HEK293 (cell line): Measurements from ENCODE around the gene MCOLN1.

Experiments used
- HOXD13 ChIP-seq: sonication (generic); formaldehyde crosslinking; IDR thresholded peaks from 2 replicates; pipeline ENCODE4 v1.8.0; 2022; ENCODE audit warnings: missing genetic modification reagents, borderline replicate concordance
- IKZF3 ChIP-seq: fragments of 450-650 bp; IDR thresholded peaks from 2 replicates; pipeline ENCODE4 v1.5.0; 2018; ENCODE audit warnings: missing biosample characterization, mild to moderate bottlenecking, missing genetic modification characterization, moderate library complexity
- KLF8 ChIP-seq: fragments of 450-650 bp; formaldehyde crosslinking; IDR thresholded peaks from 2 replicates; pipeline ENCODE4 v1.5.1; 2016; ENCODE audit warnings: missing biosample characterization, missing genetic modification characterization
- PBX3 ChIP-seq: sonication (generic); formaldehyde crosslinking; IDR thresholded peaks from 2 replicates; pipeline ENCODE4 v1.8.1; 2022; ENCODE audit warnings: mild to moderate bottlenecking, moderate library complexity, missing genetic modification reagents
- SP3 ChIP-seq: fragments of 450-650 bp; formaldehyde crosslinking; IDR thresholded peaks from 2 replicates; pipeline ENCODE4 v1.5.1; 2016; ENCODE audit warnings: missing biosample characterization, missing genetic modification characterization
- ZBTB1 ChIP-seq: fragments of 450-650 bp; formaldehyde crosslinking; IDR thresholded peaks from 2 replicates; pipeline ENCODE4 v1.5.1; 2016; ENCODE audit warnings: missing biosample characterization, missing genetic modification characterization
- ZBTB20 ChIP-seq: fragments of 450-650 bp; formaldehyde crosslinking; IDR thresholded peaks from 2 replicates; pipeline ENCODE4 v1.5.1; 2016; ENCODE audit warnings: missing biosample characterization, missing genetic modification characterization
- ZEB2 ChIP-seq: fragments of 450-650 bp; formaldehyde crosslinking; IDR thresholded peaks from 2 replicates; pipeline ENCODE4 v1.5.1; 2016; ENCODE audit warnings: missing biosample characterization, missing genetic modification characterization
- ZNF202 ChIP-seq: fragments of 450-650 bp; formaldehyde crosslinking; IDR thresholded peaks from 2 replicates; pipeline ENCODE4 v1.5.1; 2016; ENCODE audit warnings: missing biosample characterization, missing genetic modification characterization, borderline replicate concordance
- ZNF211 ChIP-seq: fragments of 450-650 bp; formaldehyde crosslinking; IDR thresholded peaks from 2 replicates; pipeline ENCODE4 v1.5.1; 2016; ENCODE audit warnings: low read depth, missing biosample characterization, missing genetic modification characterization
- ZNF221 ChIP-seq: fragments of 450-650 bp; formaldehyde crosslinking; IDR thresholded peaks from 2 replicates; pipeline ENCODE4 v1.5.1; 2017; ENCODE audit warnings: missing biosample characterization, missing genetic modification characterization, borderline replicate concordance
- ZNF23 ChIP-seq: fragments of 450-650 bp; formaldehyde crosslinking; IDR thresholded peaks from 2 replicates; pipeline ENCODE4 v1.5.1; 2016; ENCODE audit warnings: missing biosample characterization, missing genetic modification characterization, borderline replicate concordance
- ZNF248 ChIP-seq: fragments of 450-650 bp; formaldehyde crosslinking; IDR thresholded peaks from 2 replicates; pipeline ENCODE4 v1.5.1; 2017; ENCODE audit warnings: missing biosample characterization, missing genetic modification characterization
- ZNF302 ChIP-seq: fragments of 450-650 bp; formaldehyde crosslinking; IDR thresholded peaks from 2 replicates; pipeline ENCODE4 v1.5.1; 2016; ENCODE audit warnings: missing biosample characterization, missing genetic modification characterization, low read depth
- ZNF311 ChIP-seq: fragments of 450-650 bp; formaldehyde crosslinking; IDR thresholded peaks from 2 replicates; pipeline ENCODE4 v1.5.1; 2017; ENCODE audit warnings: missing biosample characterization, missing genetic modification characterization, borderline replicate concordance
- ZNF335 ChIP-seq: fragments of 450-650 bp; formaldehyde crosslinking; conservative IDR thresholded peaks from 2 replicates; pipeline ENCODE4 v1.5.1; 2016; ENCODE audit warnings: missing biosample characterization, missing genetic modification characterization
- ZNF350 ChIP-seq: fragments of 450-650 bp; formaldehyde crosslinking; IDR thresholded peaks from 2 replicates; pipeline ENCODE4 v1.5.0; 2017; ENCODE audit warnings: missing biosample characterization, mild to moderate bottlenecking, missing genetic modification characterization
- ZNF449 ChIP-seq: fragments of 450-650 bp; formaldehyde crosslinking; IDR thresholded peaks from 2 replicates; pipeline ENCODE4 v1.5.1; 2017; ENCODE audit warnings: missing biosample characterization, mild to moderate bottlenecking, missing genetic modification characterization, moderate library complexity
- ZNF473 ChIP-seq: fragments of 450-650 bp; formaldehyde crosslinking; IDR thresholded peaks from 2 replicates; pipeline ENCODE4 v1.5.1; 2017; ENCODE audit warnings: missing biosample characterization, missing genetic modification characterization
- ZNF48 ChIP-seq: fragments of 450-650 bp; formaldehyde crosslinking; IDR thresholded peaks from 2 replicates; pipeline ENCODE4 v1.5.1; 2016; ENCODE audit warnings: missing biosample characterization, missing genetic modification characterization
- ZNF510 ChIP-seq: fragments of 450-650 bp; formaldehyde crosslinking; IDR thresholded peaks from 2 replicates; pipeline ENCODE4 v1.5.1; 2018; ENCODE audit warnings: mild to moderate bottlenecking, missing genetic modification characterization, missing biosample characterization; ENCODE audit not compliant: insufficient replicate concordance
- ZNF514 ChIP-seq: fragments of 450-650 bp; formaldehyde crosslinking; IDR thresholded peaks from 2 replicates; pipeline ENCODE4 v1.5.1; 2016; ENCODE audit warnings: missing biosample characterization, missing genetic modification characterization
- ZNF518A ChIP-seq: fragments of 450-650 bp; formaldehyde crosslinking; conservative IDR thresholded peaks from 2 replicates; pipeline ENCODE4 v1.5.1; 2016; ENCODE audit warnings: low read depth, missing biosample characterization, missing genetic modification characterization
- ZNF596 ChIP-seq: fragments of 450-650 bp; IDR thresholded peaks from 2 replicates; pipeline ENCODE4 v1.5.0; 2018; ENCODE audit warnings: missing biosample characterization, mild to moderate bottlenecking, missing genetic modification characterization, moderate library complexity
- ZNF621 ChIP-seq: fragments of 450-650 bp; formaldehyde crosslinking; IDR thresholded peaks from 2 replicates; pipeline ENCODE4 v1.5.1; 2017; ENCODE audit warnings: missing biosample characterization, missing genetic modification characterization
- ZNF623 ChIP-seq: fragments of 450-650 bp; formaldehyde crosslinking; IDR thresholded peaks from 2 replicates; pipeline ENCODE4 v1.5.1; 2016; ENCODE audit warnings: missing biosample characterization, missing genetic modification characterization
- ZNF639 ChIP-seq: fragments of 450-650 bp; formaldehyde crosslinking; IDR thresholded peaks from 2 replicates; pipeline ENCODE4 v1.5.1; 2016; ENCODE audit warnings: missing biosample characterization, missing genetic modification characterization
- ZNF660 ChIP-seq: fragments of 450-650 bp; IDR thresholded peaks from 2 replicates; pipeline ENCODE4 v1.5.1; 2018; ENCODE audit warnings: missing biosample characterization, mild to moderate bottlenecking, missing genetic modification characterization
- ZNF677 ChIP-seq: fragments of 450-650 bp; IDR thresholded peaks from 2 replicates; pipeline ENCODE4 v1.5.0; 2018; ENCODE audit warnings: missing biosample characterization, mild to moderate bottlenecking, missing genetic modification characterization, moderate library complexity
- ZNF707 ChIP-seq: fragments of 450-650 bp; formaldehyde crosslinking; IDR thresholded peaks from 2 replicates; pipeline ENCODE4 v1.5.1; 2016; ENCODE audit warnings: missing biosample characterization, missing genetic modification characterization
- ZNF768 ChIP-seq: fragments of 450-650 bp; formaldehyde crosslinking; IDR thresholded peaks from 2 replicates; pipeline ENCODE4 v1.5.1; 2018; ENCODE audit warnings: missing biosample characterization, mild to moderate bottlenecking, missing genetic modification characterization
- ZNF837 ChIP-seq: fragments of 450-650 bp; formaldehyde crosslinking; IDR thresholded peaks from 2 replicates; pipeline ENCODE4 v1.5.1; 2016; ENCODE audit warnings: missing biosample characterization, missing genetic modification characterization

MCOLN1 gene

GRCh38 chr19:7506385-7507328 lies 15.8 kb upstream of the MCOLN1 start (continued):
- TF ChIP-seq ZNF473 (tag by site-specific recombination) = no peak
- no peak for TF ChIP-seq ZNF837
- no peak for TF ChIP-seq ZNF221 (tag by site-specific recombination)
- no peak for TF ChIP-seq ZNF350
- TF ChIP-seq ZNF510 (tag by site-specific recombination) = no peak
- TF ChIP-seq ZNF623 (tag by site-specific recombination) = no peak
- TF ChIP-seq PBX3 (CRISPR knock-in tag) = no peak
- TF ChIP-seq ZNF621 (tag by site-specific recombination) = no peak
- no peak for TF ChIP-seq ZNF596 (tag by site-specific recombination)
- TF ChIP-seq ZNF449 (tag by site-specific recombination) = no peak
- no peak for TF ChIP-seq ZNF514 (tag by site-specific recombination)
- peak; percentile 94 for TF ChIP-seq IKZF3
- no peak for TF ChIP-seq ZNF639 (tag by site-specific recombination)
- no peak for TF ChIP-seq ZNF518A (tag by site-specific recombination)
- TF ChIP-seq ZNF660 = no peak
- no peak for TF ChIP-seq ZNF677 (tag by site-specific recombination)
- no peak for TF ChIP-seq ZNF302
- TF ChIP-seq KLF8 = peak; percentile 81
- TF ChIP-seq ZBTB1 (tag by site-specific recombination) = no peak
- no peak for TF ChIP-seq HOXD13
- no peak for TF ChIP-seq ZNF768 (tag by site-specific recombination)
- no peak for TF ChIP-seq ZNF707 (tag by site-specific recombination)
- no peak for TF ChIP-seq ZNF23
- TF ChIP-seq ZNF335 (tag by site-specific recombination) = no peak
- TF ChIP-seq ZNF248 = no peak
- no peak for TF ChIP-seq ZNF211 (tag by site-specific recombination)
- TF ChIP-seq ZNF311 (tag by site-specific recombination) = no peak
- TF ChIP-seq ZBTB20 (tag by site-specific recombination) = no peak
- TF ChIP-seq ZEB2 = 0 out of 2 replicates have a peak, but pooled peaks have one; percentile 20
- TF ChIP-seq ZNF202 (tag by site-specific recombination) = no peak
- TF ChIP-seq SP3 (tag by site-specific recombination) = peak; percentile 99
- TF ChIP-seq ZNF48 = no peak
